Left forelimb (tissue), 1 donor: ENCODE data around the gene ENOX1.

ENCODE experiments used
- DNase-seq: peaks from one replicate; pipeline ENCODE4 v3.0.0-alpha.2; 2018; ENCODE audit warnings: low spot score

The ENOX1 gene

GRCh38 chr13:43251961-43252360 lies 534.8 kb downstream of the ENOX1 start:
- no peak for DNase-seq

DNA sequence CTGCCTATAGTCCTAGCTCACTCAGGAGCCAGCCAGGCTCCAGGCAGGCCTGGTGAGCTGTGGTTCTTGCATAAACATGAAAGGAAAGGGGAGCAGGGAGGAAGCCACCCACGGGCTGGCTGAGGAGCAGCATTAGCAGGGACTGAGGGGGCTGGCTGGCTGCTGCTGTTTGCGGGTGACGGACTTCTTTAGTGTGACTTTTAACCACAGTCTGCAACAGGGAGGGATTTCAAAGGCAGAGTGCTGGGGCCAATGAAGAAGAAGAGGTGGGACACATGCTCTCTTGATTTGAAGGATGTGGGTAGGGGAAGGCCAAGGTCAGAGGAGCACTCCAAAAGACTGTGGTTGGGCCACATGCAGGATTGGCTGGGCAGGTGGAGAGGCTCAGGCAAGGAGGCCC lies 540.4 kb downstream of the ENOX1 start:
- no peak for DNase-seq

GRCh38 chr13:43245374-43245964 lies 541.3 kb downstream of the ENOX1 start:
- no peak for DNase-seq

DNA sequence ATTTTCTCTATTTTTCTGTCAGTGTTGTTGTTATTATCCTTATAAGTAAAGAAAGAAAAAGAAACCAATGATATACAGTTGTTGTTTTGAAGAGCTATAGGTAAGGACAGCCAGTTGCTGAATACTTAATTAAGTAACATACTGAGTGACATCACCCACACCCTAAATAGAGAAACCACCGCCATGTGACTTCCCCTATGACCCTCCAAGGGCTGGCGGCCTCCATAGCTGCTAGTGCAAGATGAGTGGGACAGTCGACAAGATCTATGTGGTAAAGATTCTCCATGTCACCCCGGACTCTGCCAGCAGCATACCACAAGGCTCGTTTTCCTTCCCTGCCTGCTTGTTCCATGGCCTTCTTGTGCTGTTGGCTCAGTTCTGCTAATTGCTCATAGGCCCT lies 542.3 kb downstream of the ENOX1 start:
- no peak for DNase-seq

DNA sequence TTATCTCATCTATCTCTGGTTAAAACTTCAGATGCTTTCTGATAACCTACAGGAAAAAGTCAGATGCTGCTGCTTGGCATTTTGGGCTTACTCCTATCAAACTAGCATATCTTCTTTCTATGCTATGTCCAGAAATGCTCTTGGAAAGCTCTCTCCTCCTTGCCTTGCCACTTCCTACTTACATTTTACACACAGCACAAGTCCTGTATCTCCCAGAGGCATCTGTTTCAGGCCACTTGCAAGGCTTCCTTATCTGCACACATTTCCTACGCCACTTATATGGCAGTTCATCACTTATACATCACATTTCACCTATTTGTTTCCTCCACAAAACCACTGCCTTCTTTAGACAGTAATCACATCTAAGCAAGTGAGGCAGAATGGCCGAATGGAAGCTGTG lies 543.1 kb downstream of the ENOX1 start:
- no peak for DNase-seq

DNA sequence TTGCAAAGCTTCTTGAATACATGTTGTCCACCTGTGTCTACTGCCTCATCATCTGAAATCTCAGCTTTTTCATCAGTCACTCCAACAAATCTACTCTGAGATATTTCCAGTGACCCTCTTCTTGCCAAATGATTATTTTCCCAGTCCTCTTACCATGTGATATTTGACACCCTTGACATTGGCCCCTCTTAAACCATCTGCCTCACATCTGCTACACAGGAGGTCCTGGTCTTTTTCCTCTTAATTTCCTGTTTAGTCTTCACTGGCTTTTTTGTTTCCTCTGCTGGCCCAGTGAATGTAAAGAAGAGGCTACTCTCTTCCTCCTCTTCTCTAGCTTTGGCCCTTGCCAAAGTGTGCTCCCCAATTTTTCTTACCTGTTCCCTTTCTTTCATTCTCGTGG lies 544.7 kb downstream of the ENOX1 start:
- no peak for DNase-seq

DNA sequence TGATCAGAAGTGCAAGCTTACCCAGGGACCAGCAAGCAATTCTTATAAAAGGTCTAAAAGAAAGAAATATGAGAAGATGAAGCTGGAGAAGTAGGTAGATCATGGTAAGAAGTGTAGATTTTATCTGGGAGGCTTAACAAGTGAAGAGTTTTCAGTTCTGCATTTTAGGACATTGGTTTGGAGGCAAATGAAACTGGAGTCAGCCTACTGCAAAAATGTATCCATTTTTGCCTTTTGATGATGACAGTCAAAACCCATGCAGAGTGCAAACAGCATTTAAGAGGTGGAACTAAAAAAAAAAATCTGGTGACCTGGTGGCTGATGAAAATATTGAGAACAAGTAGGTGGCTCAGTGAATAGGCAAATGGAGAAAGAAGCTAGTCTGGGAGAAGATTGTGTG lies 546.5 kb downstream of the ENOX1 start:
- no peak for DNase-seq

DNA sequence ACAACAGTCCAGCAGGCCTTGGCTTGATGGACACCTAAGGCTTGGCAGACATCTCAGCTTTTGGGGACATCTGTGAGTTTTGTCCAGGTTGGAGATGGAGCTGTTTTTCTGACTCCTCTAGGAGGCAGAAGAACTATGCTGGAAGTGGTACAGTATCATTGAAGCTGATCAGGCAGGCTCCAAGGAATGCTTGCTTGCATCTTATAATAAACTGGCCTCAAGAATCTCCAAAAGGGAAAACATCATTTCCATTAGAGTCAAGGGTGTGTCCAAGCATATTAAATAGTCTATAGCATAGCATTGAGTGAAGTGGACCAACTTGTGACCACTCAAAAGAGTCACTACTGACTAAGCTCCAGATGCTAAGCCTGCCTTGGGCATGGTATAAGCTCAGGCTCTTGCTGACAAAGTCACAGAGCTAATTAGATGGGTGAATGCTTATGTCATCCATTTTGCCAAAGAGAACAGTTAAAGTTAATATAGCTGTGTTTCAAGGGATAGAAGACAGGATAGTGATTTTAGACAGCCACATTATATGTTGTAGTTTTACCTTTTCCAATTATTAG lies 547.4 kb downstream of the ENOX1 start:
- DNase-seq: no peak

- no peak for DNase-seq
These were observed 548.3 kb downstream of the ENOX1 start for GRCh38 chr13:43238341-43239083.

GRCh38 chr13:43237616-43238015 lies 549.2 kb downstream of the ENOX1 start:
- DNase-seq: no peak

DNA sequence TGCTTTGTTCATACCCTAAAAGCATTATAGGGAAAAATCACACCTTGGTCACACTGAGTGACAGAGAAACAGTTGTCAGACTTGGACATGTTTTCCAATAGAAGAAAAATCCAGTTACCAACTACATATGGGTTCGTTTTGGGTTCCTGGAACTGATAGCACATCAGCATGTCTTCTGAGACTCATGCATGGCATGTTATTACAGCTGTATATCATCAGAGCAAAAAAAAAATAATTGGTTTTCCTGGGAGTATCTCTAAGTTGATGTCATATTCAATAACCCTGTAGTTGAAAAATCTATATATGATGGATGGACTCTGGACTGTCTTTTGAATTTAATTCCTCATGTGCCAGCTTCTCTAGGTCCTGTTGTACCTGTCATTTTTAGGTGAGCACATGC lies 551.7 kb downstream of the ENOX1 start:
- DNase-seq: no peak

- no peak for DNase-seq
These were observed 553.9 kb downstream of the ENOX1 start for GRCh38 chr13:43232873-43233265.

DNA sequence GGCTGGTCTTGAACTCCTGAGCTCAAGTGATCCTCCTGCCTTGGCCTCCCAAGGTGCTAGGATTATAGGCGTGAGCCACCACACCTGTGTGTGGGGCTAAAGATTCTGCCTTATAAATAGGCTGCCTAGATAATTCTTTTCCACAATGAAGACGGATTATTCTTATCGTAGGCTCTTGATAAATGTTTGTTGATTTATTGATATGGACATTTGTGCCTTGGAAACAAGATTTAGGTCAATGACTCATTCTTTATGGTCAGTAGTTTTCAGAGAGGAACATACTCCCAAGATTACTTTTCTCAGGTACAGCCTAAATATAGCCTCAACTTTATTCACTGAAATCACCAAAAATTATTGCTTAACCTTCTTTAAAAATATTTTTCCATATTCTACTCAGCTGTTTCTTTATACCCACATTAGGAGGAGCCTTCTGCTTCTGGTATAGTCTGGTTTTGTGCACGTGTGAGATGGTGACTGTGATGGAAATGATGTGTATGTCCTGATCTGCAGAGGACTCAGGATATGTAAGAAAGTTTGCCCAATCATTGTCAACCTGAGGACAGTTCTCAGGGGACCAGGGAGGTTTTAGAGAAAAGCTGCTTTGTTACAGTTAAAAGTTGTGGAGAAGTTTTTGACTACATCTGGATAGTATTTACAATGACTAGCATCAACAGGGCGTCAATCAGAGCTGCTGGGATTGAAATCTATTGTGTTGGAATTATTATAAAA lies 554.5 kb downstream of the ENOX1 start:
- DNase-seq: no peak

GRCh38 chr13:43230989-43231388 lies 555.8 kb downstream of the ENOX1 start:
- DNase-seq: no peak

- no peak for DNase-seq
These were observed 557.3 kb downstream of the ENOX1 start for GRCh38 chr13:43229506-43229905.

DNA sequence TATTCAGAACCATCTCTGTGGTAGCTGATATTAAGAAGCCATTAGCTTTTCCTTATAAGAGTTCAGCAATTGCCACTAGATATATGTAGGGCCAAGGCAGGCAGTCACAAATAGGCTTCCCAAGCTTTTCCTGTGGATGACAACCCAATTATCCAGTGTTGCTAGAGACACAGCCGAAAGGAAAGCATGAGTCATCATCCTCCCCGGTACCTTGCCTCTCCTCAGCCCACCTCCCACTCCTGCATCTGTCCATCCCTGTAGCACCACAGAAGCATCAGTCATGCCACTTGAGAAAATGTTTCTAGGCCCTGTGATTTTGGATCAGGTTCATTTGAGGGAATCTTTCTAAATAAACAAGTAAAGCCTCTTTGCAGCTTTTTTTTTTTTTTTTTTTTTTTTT lies 559.1 kb downstream of the ENOX1 start:
- no peak for DNase-seq

DNA sequence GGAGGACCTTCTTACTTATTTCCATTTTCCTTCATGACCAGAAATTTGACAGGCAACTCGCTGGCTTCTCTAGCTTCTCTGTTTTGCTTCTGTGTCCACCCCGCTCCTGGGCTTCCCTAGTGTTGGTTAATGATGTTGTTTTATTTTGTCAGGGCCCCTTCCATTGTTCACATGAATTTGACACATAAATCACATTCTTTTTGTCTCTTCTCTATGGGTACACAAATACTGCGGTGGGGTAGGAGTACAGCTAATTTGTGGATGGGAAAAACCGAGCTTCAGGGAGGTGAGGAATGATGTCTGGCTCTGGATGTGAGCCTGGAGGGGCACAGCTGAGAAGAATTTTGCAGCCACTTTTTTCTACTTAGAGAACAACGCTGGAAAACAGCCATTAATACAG lies 563.6 kb downstream of the ENOX1 start:
- DNase-seq: no peak

GRCh38 chr13:43222086-43222485 lies 564.7 kb downstream of the ENOX1 start:
- DNase-seq: no peak

DNA sequence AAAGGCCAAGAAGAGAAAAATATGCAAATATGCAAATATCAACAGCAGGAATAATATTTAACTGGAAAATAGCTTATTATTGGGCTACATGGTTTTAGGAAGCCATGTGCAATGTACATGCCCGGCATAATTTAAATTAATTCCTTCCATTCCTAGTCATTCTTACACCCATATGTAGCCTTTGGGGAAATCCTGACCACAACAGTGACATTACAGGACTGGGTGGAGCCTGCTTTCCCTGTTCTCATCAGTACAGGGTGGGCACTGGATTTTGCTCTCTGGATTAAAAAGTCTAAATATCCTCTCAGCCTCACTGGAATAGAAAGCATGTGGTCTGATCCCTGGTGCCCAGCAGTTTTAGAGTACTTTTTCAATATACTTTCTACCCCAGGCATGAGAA lies 565.2 kb downstream of the ENOX1 start:
- DNase-seq: no peak

- no peak for DNase-seq
These were observed 565.7 kb downstream of the ENOX1 start for GRCh38 chr13:43220873-43221595.

DNA sequence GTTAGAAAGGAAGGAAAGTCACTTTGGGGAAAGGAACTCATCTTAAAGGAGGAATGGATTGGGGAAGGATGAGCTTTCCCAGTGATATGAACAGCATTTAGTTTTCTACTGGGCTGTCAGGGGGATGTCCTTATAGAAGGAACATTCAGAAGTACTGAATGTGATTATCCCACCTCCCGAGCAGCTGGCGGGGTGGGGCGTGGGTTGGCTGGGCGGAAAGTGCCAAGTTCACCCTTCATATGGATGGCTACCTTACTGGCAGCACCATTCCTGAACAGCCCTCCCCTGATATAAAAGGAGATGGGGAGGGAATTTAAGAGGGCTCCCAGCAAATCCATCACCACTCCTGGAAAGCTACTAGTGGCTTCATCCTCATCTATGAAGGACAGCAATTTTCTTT lies 572.6 kb downstream of the ENOX1 start:
- no peak for DNase-seq

DNA sequence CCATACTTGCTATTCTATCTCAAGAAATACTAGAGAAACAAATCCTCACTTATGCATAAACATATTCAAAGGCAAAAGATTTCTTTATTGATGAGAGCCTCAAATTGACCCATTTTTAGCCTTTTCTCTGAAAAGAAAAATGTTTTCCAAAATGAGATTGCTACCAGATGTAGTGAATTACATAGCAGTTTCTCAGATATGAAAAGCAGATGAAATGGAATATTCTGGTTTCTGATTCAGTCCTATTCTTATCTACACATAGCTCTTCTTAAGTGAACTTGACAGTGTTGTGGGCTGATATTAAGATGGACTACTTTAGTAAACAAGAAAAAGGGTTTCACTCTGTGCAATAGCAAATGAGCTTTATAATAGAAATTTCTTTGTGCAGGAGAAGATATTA lies 579.9 kb downstream of the ENOX1 start:
- no peak for DNase-seq
